Measurements from ENCODE around the gene GART.
"Not testable (repeated sequence)": the region's sequence is repeated elsewhere in the genome, so short reads cannot be mapped to it uniquely, and the experiment has no call there.

GART gene

DNA sequence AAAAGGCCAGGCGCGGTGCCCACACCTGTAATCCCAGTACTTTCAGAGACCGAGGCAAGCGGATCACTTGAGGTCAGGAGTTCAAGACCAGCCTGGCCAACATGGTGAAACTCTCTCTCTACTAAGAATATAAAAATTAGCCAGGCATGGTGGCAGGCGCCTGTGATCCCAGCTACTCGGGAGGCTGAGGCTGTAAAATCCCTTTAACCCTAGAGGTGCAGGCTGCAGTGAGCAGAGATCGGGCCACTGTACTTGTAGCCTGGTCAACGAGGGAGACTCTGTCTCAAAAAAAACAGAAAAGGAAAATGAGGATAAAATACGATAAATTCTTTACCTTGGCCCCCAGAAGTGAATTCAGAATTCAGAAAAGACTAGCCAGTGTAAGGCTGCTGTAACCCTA is 63.7 kb downstream of the GART start:
- peak overlapping the region; percentile 90 for H3K4me2 ChIP-seq

DNA sequence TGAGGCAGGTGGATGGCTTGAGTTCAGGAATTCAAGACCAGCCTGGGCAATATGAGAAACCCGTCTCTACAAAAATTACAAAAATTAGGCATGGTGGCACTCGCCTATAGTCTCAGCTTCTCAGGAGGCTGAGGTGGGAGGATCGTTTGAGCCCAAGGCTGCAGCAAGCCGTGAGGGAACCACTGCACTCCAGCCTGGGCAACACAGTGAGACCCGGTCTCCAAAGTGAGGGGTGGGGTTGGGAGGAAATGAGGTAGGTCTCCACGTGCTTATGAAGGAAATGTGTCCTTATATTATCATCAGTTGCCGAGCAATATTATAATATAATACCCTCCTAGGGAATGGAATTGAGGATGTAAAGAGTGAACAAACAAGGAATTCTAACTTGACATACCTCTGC is 64.9 kb downstream of the GART start:
- Histone ChIP-seq H3K4me2 (no peak overlapping the region), H3K36me3 (peaks cover 18% of the 10 kb centered on the region; the same call in 1 of the 2 replicates), H3K4me3 (no peak overlapping the region), H3K27ac (no peak overlapping the region), H3K9me3 (peaks cover 14% of the 10 kb centered on the region), H4K20me1 (peaks cover 6% of the 10 kb centered on the region; the same call in 1 of the 2 replicates), H3K4me1 (peaks cover 15% of the 10 kb centered on the region), H3K27me3 (no peaks in the 10 kb centered on the region), H3K9ac (no peak overlapping the region)
- TF ChIP-seq Cebpa-rat (IDR thresholded peaks at IDR 0.05): no peak

More for the DNA sequence above, 63.7 kb downstream of the GART start:
- Histone ChIP-seq H3K4me3 (peak overlapping the region; percentile 92), H3K9ac (peak overlapping the region; percentile 91), H3K4me1 (peaks cover 15% of the 10 kb centered on the region), H3K27me3 (no peaks in the 10 kb centered on the region), H4K20me1 (peaks cover 6% of the 10 kb centered on the region; the same call in 1 of the 2 replicates), H3K9me3 (peaks cover 8% of the 10 kb centered on the region), H3K36me3 (peaks cover 14% of the 10 kb centered on the region; the same call in 1 of the 2 replicates), H3K27ac (no peak overlapping the region)
- TF ChIP-seq Cebpa-rat (IDR thresholded peaks at IDR 0.05): no peak

DNA sequence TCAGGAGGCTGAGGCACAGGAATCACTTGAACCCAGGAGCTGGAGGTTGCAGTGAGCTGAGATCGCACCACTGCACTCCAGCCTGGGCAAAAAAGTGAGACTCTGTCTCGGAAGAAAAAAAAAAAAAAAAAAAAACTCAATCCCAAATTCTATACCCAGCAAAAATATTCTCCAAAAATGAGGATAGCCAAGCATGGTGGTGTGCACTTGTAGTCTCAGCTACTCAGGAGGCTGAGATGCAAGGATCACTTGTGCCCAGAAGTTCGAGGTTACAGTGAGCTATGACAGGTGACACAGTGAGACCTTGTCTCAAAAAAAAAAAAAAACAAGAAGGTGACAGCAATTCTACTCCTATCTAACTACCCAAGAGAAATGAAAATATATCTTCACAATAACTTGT is 68.6 kb downstream of the GART start:
- Histone ChIP-seq H3K27ac (no peak overlapping the region), H3K4me1 (peaks cover 6% of the 10 kb centered on the region), H3K36me3 (peaks cover 18% of the 10 kb centered on the region; the same call in 1 of the 2 replicates), H4K20me1 (peaks cover 3% of the 10 kb centered on the region; the same call in 1 of the 2 replicates), H3K9ac (no peak overlapping the region), H3K4me2 (no peak overlapping the region), H3K27me3 (no peaks in the 10 kb centered on the region), H3K4me3 (no peak overlapping the region), H3K9me3 (peaks cover 14% of the 10 kb centered on the region)
- TF ChIP-seq Cebpa-rat (IDR thresholded peaks at IDR 0.05): no peak

DNA sequence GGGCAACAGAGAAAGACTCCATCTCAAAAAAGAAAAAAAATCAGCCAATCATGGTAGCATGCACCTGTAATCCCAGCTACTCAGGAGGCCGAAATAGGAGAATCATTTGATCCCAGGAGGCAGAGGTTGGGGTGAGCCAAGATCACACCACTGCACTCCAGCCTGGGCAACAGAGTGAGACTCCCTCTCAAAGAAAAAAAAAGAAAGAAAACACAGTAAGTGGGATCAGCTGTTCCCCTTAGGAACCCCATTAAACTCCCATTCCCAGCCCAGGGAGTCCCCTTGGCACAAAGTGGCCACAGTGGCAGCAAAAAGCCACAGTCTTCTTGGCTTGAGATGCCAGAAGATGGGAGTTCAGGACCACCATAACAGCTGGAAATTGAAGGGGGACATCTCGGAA is 71.2 kb downstream of the GART start:
- no peak for TF ChIP-seq Cebpa-rat (IDR thresholded peaks at IDR 0.05)
- H3K27ac ChIP-seq: no peak overlapping the region
- H3K9me3 ChIP-seq: peaks cover 14% of the 10 kb centered on the region
- no peaks in the 10 kb centered on the region for H3K27me3 ChIP-seq
- no peaks in the 10 kb centered on the region for H4K20me1 ChIP-seq
- H3K36me3 ChIP-seq: peaks cover 23% of the 10 kb centered on the region
- H3K4me3 ChIP-seq: no peak overlapping the region
- H3K4me2 ChIP-seq: no peak overlapping the region
- no peaks in the 10 kb centered on the region for H3K4me1 ChIP-seq
- no peak overlapping the region for H3K9ac ChIP-seq

DNA sequence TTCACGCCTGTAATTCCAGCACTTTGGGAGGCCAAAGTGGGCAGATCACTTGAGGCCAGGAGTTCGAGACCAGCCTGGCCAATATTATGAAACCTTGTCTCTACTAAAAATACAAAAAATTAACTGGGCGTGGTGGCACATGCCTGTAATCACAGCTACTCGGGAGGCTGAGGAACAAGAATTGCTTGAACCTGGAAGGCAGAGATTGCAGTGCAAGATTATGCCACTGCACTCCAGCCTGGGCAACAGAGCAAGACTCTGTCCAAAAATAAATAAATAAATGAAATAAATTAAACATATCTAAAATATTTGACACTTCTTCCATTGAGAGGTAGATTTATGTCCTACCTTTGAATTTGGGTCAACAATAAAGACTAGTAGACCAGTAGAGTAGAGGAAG is 72.7 kb downstream of the GART start:
- H3K27ac ChIP-seq, H3K27me3 ChIP-seq, H3K4me3 ChIP-seq, H3K9ac ChIP-seq, H3K4me2 ChIP-seq, H4K20me1 ChIP-seq, H3K4me1 ChIP-seq: not testable (repeated sequence)
- Histone ChIP-seq H3K36me3 (peaks cover 19% of the 10 kb centered on the region), H3K9me3 (peaks cover 14% of the 10 kb centered on the region)

DNA sequence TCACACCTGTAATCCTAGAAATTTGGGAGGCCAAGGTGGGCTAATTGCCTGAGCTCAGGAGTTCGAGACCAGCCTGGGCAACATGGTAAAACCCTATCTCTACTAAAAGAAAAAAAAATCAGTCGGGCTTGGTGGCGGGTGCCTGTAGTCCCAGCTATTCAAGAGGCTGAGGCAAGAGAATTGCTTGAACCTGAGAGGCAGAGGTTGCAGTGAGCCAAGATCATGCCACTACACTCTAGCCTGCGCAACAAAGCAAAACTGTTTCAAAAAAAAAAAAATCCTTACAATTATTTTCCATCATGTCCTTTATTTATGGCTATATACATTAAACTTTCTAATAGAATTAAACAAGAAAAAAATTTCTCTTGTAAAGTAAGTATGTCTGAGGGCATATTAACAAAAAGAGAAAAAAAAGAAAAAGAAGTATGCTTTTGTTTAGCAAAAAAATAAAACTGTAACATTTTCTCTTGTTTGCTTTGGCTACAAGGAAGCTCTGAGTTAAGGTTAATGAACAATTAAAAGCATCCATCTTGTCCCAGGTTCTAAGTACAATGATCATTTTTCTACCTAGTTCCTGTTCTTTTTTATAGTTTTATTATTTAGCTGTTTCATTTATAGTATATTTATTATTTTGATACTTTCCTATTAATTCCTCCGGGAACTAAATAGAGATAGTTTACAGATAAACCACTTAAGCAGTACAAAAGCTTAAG is 80.2 kb downstream of the GART start:
- Histone ChIP-seq H4K20me1 (no peaks in the 10 kb centered on the region), H3K9me3 (no peaks in the 10 kb centered on the region), H3K27ac (no peak overlapping the region), H3K27me3 (no peaks in the 10 kb centered on the region), H3K36me3 (peaks cover 27% of the 10 kb centered on the region), H3K4me1 (no peaks in the 10 kb centered on the region), H3K9ac (no peak overlapping the region), H3K4me3 (no peak overlapping the region), H3K4me2 (no peak overlapping the region)
- TF ChIP-seq Cebpa-rat (IDR thresholded peaks at IDR 0.05): no peak

DNA sequence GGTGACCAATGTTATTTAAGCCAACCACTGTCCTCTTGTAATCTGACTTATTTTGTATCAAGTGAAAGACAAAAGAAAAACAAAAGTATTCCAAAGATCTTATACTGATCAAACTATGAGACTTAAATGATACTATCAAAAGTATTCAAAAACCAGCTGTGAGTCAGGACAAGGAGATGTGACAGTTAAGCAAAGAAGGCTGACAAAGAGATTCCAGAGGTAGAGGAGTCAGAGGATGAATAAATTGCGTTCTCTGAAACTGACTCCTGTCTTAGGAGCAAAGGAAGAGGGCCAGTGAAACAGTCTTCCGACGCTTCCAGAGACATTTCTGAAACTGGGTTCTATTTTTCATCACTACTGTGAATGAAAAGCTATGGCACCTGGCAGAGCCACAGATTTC is 83.1 kb downstream of the GART start:
- H3K27me3 ChIP-seq: no peaks in the 10 kb centered on the region
- H3K4me1 ChIP-seq: no peaks in the 10 kb centered on the region
- TF ChIP-seq Cebpa-rat (IDR thresholded peaks at IDR 0.05): no peak
- no peak overlapping the region for H3K9ac ChIP-seq
- no peak overlapping the region for H3K4me3 ChIP-seq
- peaks cover 49% of the 10 kb centered on the region for H3K36me3 ChIP-seq
- no peak overlapping the region for H3K27ac ChIP-seq
- no peak overlapping the region for H3K4me2 ChIP-seq
- H3K9me3 ChIP-seq: no peaks in the 10 kb centered on the region
- H4K20me1 ChIP-seq: no peaks in the 10 kb centered on the region

DNA sequence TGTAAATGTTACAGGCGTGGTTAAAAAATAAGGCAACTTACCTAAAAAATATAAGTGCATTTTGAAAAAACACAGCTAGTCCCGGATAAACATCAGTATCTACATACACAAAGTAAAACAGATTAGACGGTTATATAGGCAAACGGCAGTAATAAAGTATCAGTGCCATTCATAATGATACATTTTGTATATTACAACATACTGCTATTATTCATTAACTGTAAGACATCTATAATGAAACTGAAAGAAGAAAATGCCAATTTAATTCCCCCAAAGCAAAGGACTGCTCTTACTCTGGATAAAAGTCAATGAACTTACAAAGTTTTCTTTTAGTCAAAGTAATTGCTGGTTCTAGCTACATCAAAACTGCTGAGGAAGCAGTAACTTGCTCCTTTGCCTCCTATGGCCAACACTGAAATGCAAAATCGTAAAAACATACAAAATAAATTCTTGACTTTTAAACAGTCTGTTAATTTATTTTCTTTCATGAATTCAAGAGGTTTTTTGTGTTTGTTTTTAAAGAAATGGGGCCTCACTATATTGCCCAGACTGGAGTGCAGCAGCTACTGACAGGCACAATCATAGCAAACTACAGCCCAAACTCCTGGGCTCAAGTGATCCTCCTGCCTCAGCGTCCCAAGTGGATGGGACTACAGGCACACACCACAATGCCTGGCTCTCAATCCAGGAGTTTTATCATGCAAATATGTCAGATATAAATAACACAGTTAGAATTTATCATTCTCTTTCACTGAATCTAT is 86.1 kb downstream of the GART start:
- no peaks in the 10 kb centered on the region for H4K20me1 ChIP-seq
- H3K9me3 ChIP-seq: no peaks in the 10 kb centered on the region
- no peak overlapping the region for H3K27ac ChIP-seq
- no peak overlapping the region for H3K4me2 ChIP-seq
- peaks cover 37% of the 10 kb centered on the region for H3K36me3 ChIP-seq
- no peak for TF ChIP-seq Cebpa-rat (IDR thresholded peaks at IDR 0.05)
- H3K4me3 ChIP-seq: no peak overlapping the region
- no peak overlapping the region for H3K9ac ChIP-seq
- H3K4me1 ChIP-seq: no peaks in the 10 kb centered on the region
- H3K27me3 ChIP-seq: no peaks in the 10 kb centered on the region
